ENCODE measurements around the gene P2RY2. TPM values are rescaled to one million over a fixed set of nuclear protein-coding genes. Genes with fewer than 3 reads are reported as not detected.

The P2RY2 gene
- polyA plus RNA-seq, 3 donors = 2.8 to 24.1 (median 12.7) TPM

GRCh38 chr11:73225001-73225686, 7.1 kb downstream of the P2RY2 start:
- Mint-ChIP-seq H3K4me1 (peaks cover 63% of the 10 kb centered on the region), H3K27ac (peak overlapping the region in 5 of 7 donors; percentile 36 to 87 (median 66)), H3K4me3 (no peak overlapping the region), H3K9me3 (no peaks in the 10 kb centered on the region), H3K27me3 (ENCODE audit: low read depth in 3 of 3) (peaks cover 0 to 2% (median 0%) of the 10 kb centered on the region in 3 donors), H3K36me3 (peaks cover 50 to 72% of the 10 kb centered on the region in 2 donors)
- Histone ChIP-seq H4K20me1 (ENCODE audit: insufficient read depth, low read length) (peaks cover 94% of the 10 kb centered on the region), H3K27me3 (ENCODE audit: control insufficient read depth in 2 of 2, insufficient read depth in 2 of 2, low read length in 2 of 2) (no peaks in the 10 kb centered on the region), H3K36me3 (replicated peaks in 1 of 2; ENCODE audit: control insufficient read depth in 1 of 2, insufficient read depth in 2 of 2, low read length in 2 of 2) (peaks cover 29 to 43% of the 10 kb centered on the region in 2 donors), H3K79me2 (ENCODE audit: insufficient read depth, low read length) (peaks cover 99% of the 10 kb centered on the region), H2AFZ (ENCODE audit: insufficient read depth, low read depth, low read length, poor library complexity, severe bottlenecking) (no peak overlapping the region), H3K4me2 (replicated peaks; ENCODE audit: extremely low read depth, low read length, poor library complexity, severe bottlenecking) (no peak overlapping the region), H3K9ac (ENCODE audit: insufficient read depth, low read length, poor library complexity, severe bottlenecking) (no peak overlapping the region), H3K9me3 (replicated peaks in 1 of 2; ENCODE audit: control insufficient read depth in 1 of 2, insufficient read depth in 1 of 2, low read length in 2 of 2) (no peaks in the 10 kb centered on the region), H3K4me3 (replicated peaks in 1 of 3; ENCODE audit: low read depth in 2 of 3, low read length in 3 of 3) (no peak overlapping the region), H3K27ac (ENCODE audit: low read depth in 1 of 2, low read length in 2 of 2) (peak overlapping the region in 1 of 2 donors; percentile 60), H3K4me1 (ENCODE audit: control insufficient read depth in 1 of 2, insufficient read depth in 2 of 2, low read length in 2 of 2) (peaks cover 45 to 46% of the 10 kb centered on the region in 2 donors)
- no peak for DNase-seq
- 95% methylated on average over 2 of the region's 3 CpGs for WGBS (ENCODE audit: insufficient coverage)
- intact Hi-C loops (cut with micrococcal nuclease) = no loop called here
- no peak for TF ChIP-seq CTCF (IDR thresholded peaks at IDR 0.05)

- H3K4me2 ChIP-seq (replicated peaks; ENCODE audit: extremely low read depth, low read length, poor library complexity, severe bottlenecking) = no peak overlapping the region
- peak overlapping the region in 6 of 7 donors; percentile 21 to 85 (median 54) for H3K27ac Mint-ChIP-seq
- no peak overlapping the region for H2AFZ ChIP-seq (ENCODE audit: insufficient read depth, low read depth, low read length, poor library complexity, severe bottlenecking)
- peaks cover 33 to 48% of the 10 kb centered on the region in 2 donors for H3K36me3 ChIP-seq (replicated peaks in 1 of 2; ENCODE audit: control insufficient read depth in 1 of 2, insufficient read depth in 2 of 2, low read length in 2 of 2)
- H3K27me3 Mint-ChIP-seq (ENCODE audit: low read depth in 3 of 3) = no peaks in the 10 kb centered on the region
- H4K20me1 ChIP-seq (ENCODE audit: insufficient read depth, low read length) = peaks cover 91% of the 10 kb centered on the region
- DNase-seq = no peak
- intact Hi-C loops (cut with micrococcal nuclease) = no loop called here
- H3K4me1 Mint-ChIP-seq = peaks cover 56% of the 10 kb centered on the region
- H3K9ac ChIP-seq (ENCODE audit: insufficient read depth, low read length, poor library complexity, severe bottlenecking) = no peak overlapping the region
- no peak overlapping the region for H3K4me3 Mint-ChIP-seq
- no peaks in the 10 kb centered on the region for H3K9me3 ChIP-seq (replicated peaks in 1 of 2; ENCODE audit: control insufficient read depth in 1 of 2, insufficient read depth in 1 of 2, low read length in 2 of 2)
- no peaks in the 10 kb centered on the region for H3K9me3 Mint-ChIP-seq
- no peaks in the 10 kb centered on the region for H3K27me3 ChIP-seq (ENCODE audit: control insufficient read depth in 2 of 2, insufficient read depth in 2 of 2, low read length in 2 of 2)
- H3K36me3 Mint-ChIP-seq = peaks cover 56 to 74% of the 10 kb centered on the region in 2 donors
- H3K79me2 ChIP-seq (ENCODE audit: insufficient read depth, low read length) = peaks cover 96% of the 10 kb centered on the region
- no peak overlapping the region for H3K4me3 ChIP-seq (replicated peaks in 1 of 3; ENCODE audit: low read depth in 2 of 3, low read length in 3 of 3)
- no peak for TF ChIP-seq CTCF (IDR thresholded peaks at IDR 0.05)
- H3K27ac ChIP-seq (ENCODE audit: low read depth in 1 of 2, low read length in 2 of 2) = peak overlapping the region in 1 of 2 donors; percentile 60
- H3K4me1 ChIP-seq (ENCODE audit: control insufficient read depth in 1 of 2, insufficient read depth in 2 of 2, low read length in 2 of 2) = peaks cover 38 to 39% of the 10 kb centered on the region in 2 donors
- WGBS (ENCODE audit: insufficient coverage) = 95% methylated on average over 7 of the region's 7 CpGs
Observed at GRCh38 chr11:73225851-73226250, 7.8 kb downstream of the P2RY2 start.

Measured in CD14-positive monocyte (primary cell).